HL-60 (cell line): Measurements from ENCODE around the gene SEPTIN14.
A peak's percentile ranks its signal among the peaks of the same experiment; 100 is the strongest.
"Not testable (repeated sequence)": the region's sequence is repeated elsewhere in the genome, so short reads cannot be mapped to it uniquely, and the experiment has no call there.

ENCODE experiments used
- DNase-seq, 2 experiments: peaks; one replicate each; pipeline ENCODE4 v3.0.0-alpha.2; 2010 to 2020; ENCODE audit warnings: low read depth in 1 of 2, low spot score in 1 of 2
- H3K27ac ChIP-seq: fragments of 250-450 bp; sonication (Bioruptor Pico); replicated peaks from 2 replicates; pipeline ENCODE4 v1.5.1; 2020; ENCODE audit warnings: mild to moderate bottlenecking, moderate library complexity
- H3K27me3 ChIP-seq: fragments of 250-450 bp; sonication (Bioruptor Pico); 2 replicates; pipeline ENCODE4 v1.5.1; 2021; ENCODE audit warnings: mild to moderate bottlenecking, moderate library complexity; ENCODE audit not compliant: insufficient read depth, poor library complexity, severe bottlenecking
- H3K4me3 ChIP-seq: replicated peaks from 2 replicates; pipeline ENCODE4 v1.5.1; 2011; ENCODE audit warnings: mild to moderate bottlenecking, control low read depth, low read length; ENCODE audit not compliant: insufficient read depth
- CTCF ChIP-seq: IDR thresholded peaks from one replicate; pipeline ENCODE4 v1.5.1; 2011; ENCODE audit warnings: low read length, control low read depth, inconsistent platforms; ENCODE audit not compliant: insufficient read depth
- GABPA ChIP-seq: IDR thresholded peaks from 2 replicates; pipeline ENCODE4 v1.6.1; 2012; ENCODE audit warnings: low read depth
- POLR2AphosphoS5 ChIP-seq: IDR thresholded peaks from 2 replicates; pipeline ENCODE4 v1.6.1; 2012; ENCODE audit warnings: low read depth
- REST ChIP-seq: IDR thresholded peaks from 2 replicates; pipeline ENCODE4 v1.6.1; 2012; ENCODE audit warnings: low read depth; ENCODE audit not compliant: insufficient replicate concordance
- SPI1 ChIP-seq: IDR thresholded peaks from 2 replicates; pipeline ENCODE4 v1.6.1; 2012; ENCODE audit warnings: low read depth, mild to moderate bottlenecking, borderline replicate concordance

SEPTIN14 gene

GRCh38 chr7:55774327-55775050, 88.1 kb downstream of the SEPTIN14 start:
- DNase-seq: no peak
- no peak for TF ChIP-seq REST
- TF ChIP-seq SPI1: no peak
- no peak for TF ChIP-seq POLR2AphosphoS5
- no peak for TF ChIP-seq CTCF
- TF ChIP-seq GABPA: no peak
- H3K27ac ChIP-seq: no peak overlapping the region
- H3K4me3 ChIP-seq: no peak overlapping the region
- H3K27me3 ChIP-seq: no peaks in the 10 kb centered on the region

- Histone ChIP-seq H3K27ac (no peak overlapping the region), H3K27me3 (no peaks in the 10 kb centered on the region), H3K4me3 (no peak overlapping the region)
- DNase-seq: no peak
- TF ChIP-seq GABPA (no peak), POLR2AphosphoS5 (no peak), REST (no peak), CTCF (no peak), SPI1 (no peak)
Observed at GRCh38 chr7:55770778-55771177, 91.8 kb downstream of the SEPTIN14 start.

- DNase-seq, H3K27ac ChIP-seq, H3K4me3 ChIP-seq, H3K27me3 ChIP-seq: not testable (repeated sequence)
- TF ChIP-seq REST: peak; percentile 84
Observed at GRCh38 chr7:55753274-55753862, 109.2 kb downstream of the SEPTIN14 start.

GRCh38 chr7:55744706-55745105, 117.8 kb downstream of the SEPTIN14 start:
- not testable (repeated sequence) for H3K4me3 ChIP-seq, H3K27ac ChIP-seq, H3K27me3 ChIP-seq, DNase-seq
